Measurements from ENCODE around the gene C1orf105. TPM values are rescaled to one million over a fixed set of nuclear protein-coding genes. Genes with fewer than 3 reads are reported as not detected.

The C1orf105 gene
- total RNA-seq, 1 donor from 2014 or later = not detected

GRCh38 chr1:172399756-172400721, 20.4 kb upstream of the C1orf105 start:
- no peaks in the 10 kb centered on the region for H3K36me3 ChIP-seq (ENCODE audit: control insufficient read depth, insufficient read depth, low read length)
- no peaks in the 10 kb centered on the region for H3K27me3 ChIP-seq (ENCODE audit: control insufficient read depth, insufficient read depth, low read length)
- H3K4me3 ChIP-seq (ENCODE audit: low read depth, low read length) = no peak overlapping the region
- no peak for TF ChIP-seq CTCF (IDR thresholded peaks at IDR 0.05; ENCODE audit: insufficient read depth, low read length, poor library complexity, severe bottlenecking)
- DNase-seq (ENCODE audit: low read depth) = no peak

GRCh38 chr1:172400722-172401105, 19.8 kb upstream of the C1orf105 start:
- Histone ChIP-seq H3K4me3 (ENCODE audit: low read depth, low read length) (no peak overlapping the region), H3K27me3 (ENCODE audit: control insufficient read depth, insufficient read depth, low read length) (no peaks in the 10 kb centered on the region), H3K36me3 (ENCODE audit: control insufficient read depth, insufficient read depth, low read length) (no peaks in the 10 kb centered on the region)
- DNase-seq (ENCODE audit: low read depth) = no peak
- no peak for TF ChIP-seq CTCF (IDR thresholded peaks at IDR 0.05; ENCODE audit: insufficient read depth, low read length, poor library complexity, severe bottlenecking)

- TF ChIP-seq CTCF (IDR thresholded peaks at IDR 0.05; ENCODE audit: insufficient read depth, low read length, poor library complexity, severe bottlenecking) = no peak
- Histone ChIP-seq H3K4me3 (ENCODE audit: low read depth, low read length) (no peak overlapping the region), H3K36me3 (ENCODE audit: control insufficient read depth, insufficient read depth, low read length) (no peaks in the 10 kb centered on the region), H3K27me3 (ENCODE audit: control insufficient read depth, insufficient read depth, low read length) (no peaks in the 10 kb centered on the region)
- DNase-seq (ENCODE audit: low read depth) = no peak
Measured at GRCh38 chr1:172401477-172401876, 19.0 kb upstream of the C1orf105 start.

GRCh38 chr1:172401892-172402291, 18.6 kb upstream of the C1orf105 start:
- no peak for DNase-seq (ENCODE audit: low read depth)
- no peaks in the 10 kb centered on the region for H3K27me3 ChIP-seq (ENCODE audit: control insufficient read depth, insufficient read depth, low read length)
- H3K36me3 ChIP-seq (ENCODE audit: control insufficient read depth, insufficient read depth, low read length) = no peaks in the 10 kb centered on the region
- no peak for TF ChIP-seq CTCF (IDR thresholded peaks at IDR 0.05; ENCODE audit: insufficient read depth, low read length, poor library complexity, severe bottlenecking)
- no peak overlapping the region for H3K4me3 ChIP-seq (ENCODE audit: low read depth, low read length)

- no peak for DNase-seq (ENCODE audit: low read depth)
- Histone ChIP-seq H3K4me3 (ENCODE audit: low read depth, low read length) (no peak overlapping the region), H3K36me3 (ENCODE audit: control insufficient read depth, insufficient read depth, low read length) (no peaks in the 10 kb centered on the region), H3K27me3 (ENCODE audit: control insufficient read depth, insufficient read depth, low read length) (no peaks in the 10 kb centered on the region)
- no peak for TF ChIP-seq CTCF (IDR thresholded peaks at IDR 0.05; ENCODE audit: insufficient read depth, low read length, poor library complexity, severe bottlenecking)
Measured at GRCh38 chr1:172402878-172403569, 17.5 kb upstream of the C1orf105 start.
